HG03095 (cell line): ENCODE results near the gene PGLYRP2.

Source experiments
- ATAC-seq: cut with Tn5 transposase; IDR thresholded peaks from one replicate; pipeline ENCODE4 v1.9.1; 2021; ENCODE audit warnings: moderate library complexity; ENCODE audit not compliant: unreplicated experiment

The PGLYRP2 gene

DNA sequence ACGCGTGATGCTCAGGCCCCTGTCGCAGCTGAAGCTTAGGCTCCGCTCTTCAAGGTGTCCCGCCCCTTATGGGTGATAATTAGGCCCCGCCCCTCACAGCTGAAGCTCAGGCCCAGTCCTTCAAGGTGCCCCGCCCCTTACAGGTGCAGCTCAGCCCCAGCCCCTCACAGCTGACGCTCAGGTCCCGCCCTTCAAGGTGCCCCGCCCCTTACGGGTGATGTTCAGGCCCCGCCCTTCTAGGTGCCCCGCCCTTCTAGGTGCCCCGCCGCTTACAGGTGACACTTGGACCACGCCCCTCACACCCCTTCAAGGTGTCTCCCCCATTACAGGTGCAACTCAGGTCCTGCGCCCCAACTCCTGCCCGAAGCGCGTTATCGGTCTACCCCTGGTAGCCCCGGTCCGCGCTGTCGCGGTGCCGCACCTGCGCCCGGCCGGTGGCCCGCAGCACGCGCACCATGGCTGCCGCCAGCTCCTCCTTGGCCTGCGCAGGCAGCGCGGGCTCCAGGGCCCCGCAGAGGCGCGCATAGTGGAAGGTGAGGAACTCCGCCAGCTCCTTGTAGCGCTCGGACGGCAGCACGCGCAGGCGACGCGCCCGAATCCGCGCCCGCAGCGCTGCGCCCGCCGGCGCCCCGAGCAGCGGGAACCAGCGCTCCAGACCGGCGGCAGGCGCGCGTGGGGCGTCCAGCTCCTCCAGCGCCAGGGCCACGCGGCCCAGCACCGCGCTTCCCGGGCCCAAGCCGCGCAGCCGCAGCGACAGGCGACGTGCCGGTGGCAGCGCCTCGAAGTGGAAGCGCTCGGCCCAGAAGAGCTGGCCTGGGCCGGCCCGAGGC lies 22.2 kb downstream of the PGLYRP2 start:
- ATAC-seq = no peak

DNA sequence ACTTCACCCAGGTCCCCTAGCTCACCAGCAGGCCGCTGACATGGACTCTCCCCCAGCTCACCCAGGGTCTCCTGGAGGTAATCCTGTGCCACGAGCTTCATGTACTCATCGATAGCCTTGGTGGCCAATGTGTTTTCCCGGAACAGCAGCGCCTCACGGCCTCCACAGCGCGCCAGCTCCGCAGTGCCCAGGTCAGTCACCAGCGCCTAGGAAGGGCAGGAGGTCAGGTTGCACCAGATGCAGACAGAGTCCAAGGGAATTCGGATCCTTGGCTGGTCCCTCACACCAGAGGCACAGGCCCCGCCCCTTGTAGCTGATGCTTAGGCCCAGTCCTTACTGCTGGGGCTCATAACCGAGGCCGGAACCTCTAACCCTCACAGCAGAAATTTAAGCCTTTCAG lies 22.9 kb downstream of the PGLYRP2 start:
- no peak for ATAC-seq

DNA sequence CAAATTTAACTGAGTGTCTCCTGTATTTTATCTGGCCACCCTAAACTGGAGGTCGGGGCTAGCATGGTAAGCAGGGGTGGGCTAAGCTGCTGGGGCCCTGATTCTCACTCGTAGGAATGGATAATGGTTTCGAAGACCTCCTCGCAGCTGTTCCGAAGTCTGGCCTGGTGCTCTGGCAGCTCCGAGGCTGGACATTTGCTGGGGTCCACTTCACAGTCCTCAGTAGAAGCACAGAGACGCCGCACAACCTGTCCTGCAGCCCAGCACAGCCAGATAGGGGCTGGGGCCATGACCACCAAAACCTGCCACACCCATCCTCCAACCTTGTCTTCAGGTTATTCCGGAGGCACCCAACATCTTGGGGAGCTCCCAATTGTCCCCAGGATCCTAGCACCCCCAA lies 23.3 kb downstream of the PGLYRP2 start:
- no peak for ATAC-seq

DNA sequence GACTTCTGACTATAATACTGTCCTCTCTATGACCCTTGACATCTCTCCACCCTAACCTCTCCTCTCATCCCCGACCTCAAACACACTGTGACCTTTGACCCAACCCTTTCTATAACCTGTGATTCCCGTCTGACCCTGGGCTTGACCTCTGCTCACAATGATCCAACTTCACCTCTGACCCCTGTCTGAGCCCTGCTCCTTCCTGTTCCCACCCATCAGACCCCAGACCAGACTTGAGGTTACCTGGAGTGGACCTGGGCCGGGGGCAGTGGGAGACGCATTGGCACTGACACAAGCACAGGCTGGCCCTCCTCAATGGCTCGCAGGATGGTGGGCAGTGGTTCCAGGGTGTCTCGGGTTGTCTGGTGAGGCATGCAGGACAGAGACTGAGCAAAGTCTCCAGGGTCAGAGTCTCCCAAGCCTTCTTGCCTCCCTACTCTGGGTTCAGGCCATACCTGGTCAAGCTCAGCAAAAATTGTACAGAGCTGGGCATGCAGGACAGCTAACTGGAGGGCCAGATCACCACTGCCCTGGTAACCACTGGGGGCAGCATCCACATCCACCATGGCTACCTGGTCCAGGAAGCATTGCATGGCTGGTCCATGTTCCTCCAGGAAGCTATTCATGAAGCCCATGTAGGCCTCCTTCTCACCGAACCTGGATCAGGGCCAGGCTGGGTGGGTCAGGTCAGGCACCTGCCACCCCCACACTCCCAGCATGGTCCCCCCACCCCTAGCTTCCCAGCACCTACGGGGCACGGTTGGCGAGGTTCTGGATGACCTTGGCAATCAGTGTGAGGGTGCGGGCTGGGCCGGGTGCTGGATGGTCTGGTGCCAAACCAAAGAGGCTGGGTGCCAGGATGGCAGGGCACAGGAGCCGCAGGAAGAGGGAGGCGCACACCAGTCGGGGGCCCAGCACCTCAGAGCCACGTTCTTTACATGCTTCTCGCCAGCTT lies 25.1 kb downstream of the PGLYRP2 start:
- ATAC-seq = no peak

DNA sequence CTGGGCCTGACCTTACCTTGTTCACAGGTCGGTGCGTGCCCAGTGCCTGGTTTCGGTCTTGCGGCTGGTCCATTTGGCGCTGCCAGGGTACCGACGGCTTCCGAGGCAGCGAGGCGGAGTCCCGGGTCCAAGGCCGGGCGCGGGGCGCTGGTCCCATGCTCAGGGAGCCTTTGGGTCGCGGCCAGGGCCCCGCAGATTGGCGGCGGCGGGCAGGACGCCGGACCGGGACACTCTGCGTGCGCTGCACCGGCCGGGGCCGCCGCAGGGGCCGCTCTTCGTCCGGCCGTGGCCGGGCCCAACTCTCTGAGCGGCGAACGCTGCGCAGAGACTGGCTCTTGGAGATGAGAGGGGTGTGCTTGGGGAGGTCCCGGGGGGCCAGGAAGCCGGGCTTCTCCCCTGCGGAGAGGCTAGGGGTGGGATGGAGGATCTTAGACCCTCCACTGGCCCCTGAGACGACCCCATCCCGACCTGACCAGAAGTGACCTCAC lies 26.2 kb downstream of the PGLYRP2 start:
- ATAC-seq = no peak

DNA sequence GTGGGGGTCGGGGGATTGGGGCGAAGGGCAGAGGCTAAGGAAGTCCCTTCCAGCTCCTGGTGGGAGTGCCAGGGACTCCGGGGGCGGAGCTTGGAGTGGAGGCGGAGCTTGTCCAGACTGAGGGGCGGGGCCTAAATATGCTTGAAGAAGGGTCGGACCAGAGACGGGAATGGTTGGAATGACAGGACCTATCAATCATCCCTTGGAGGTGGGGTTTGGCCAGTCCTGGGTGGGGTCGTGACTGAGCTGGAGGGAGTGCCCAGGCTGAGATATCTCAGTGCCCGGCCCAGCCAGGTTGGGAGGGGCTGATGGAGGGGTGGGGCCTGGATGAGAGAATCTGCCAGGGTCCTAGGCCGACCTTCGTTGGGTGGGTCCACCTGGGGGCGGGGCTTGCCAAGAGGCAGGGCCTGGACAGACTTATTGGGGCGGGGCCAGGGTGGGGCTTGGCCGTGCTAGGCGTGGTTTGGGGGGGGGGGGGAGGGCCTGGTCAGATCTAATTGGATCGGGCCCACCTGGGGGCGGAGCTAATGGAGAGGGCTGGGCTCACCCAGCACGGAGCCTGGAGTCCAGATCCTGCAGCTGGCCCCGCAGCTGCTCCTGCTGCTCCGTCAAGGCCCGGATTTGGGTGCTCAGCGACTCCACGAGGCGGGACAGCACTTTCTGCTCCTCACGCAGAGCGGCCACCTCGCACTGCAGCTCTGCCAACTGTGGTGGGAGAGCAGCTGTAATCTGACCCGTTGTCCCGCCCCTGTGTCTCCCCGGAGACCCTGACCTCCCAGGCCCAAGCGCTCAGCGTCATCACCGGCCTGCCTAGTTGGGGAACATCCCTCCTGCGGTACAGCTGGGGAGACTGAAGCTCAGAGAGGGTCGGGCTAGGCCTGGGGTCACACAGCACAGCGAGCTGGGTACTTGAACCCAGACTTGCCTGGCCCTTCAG lies 26.9 kb downstream of the PGLYRP2 start:
- no peak for ATAC-seq

DNA sequence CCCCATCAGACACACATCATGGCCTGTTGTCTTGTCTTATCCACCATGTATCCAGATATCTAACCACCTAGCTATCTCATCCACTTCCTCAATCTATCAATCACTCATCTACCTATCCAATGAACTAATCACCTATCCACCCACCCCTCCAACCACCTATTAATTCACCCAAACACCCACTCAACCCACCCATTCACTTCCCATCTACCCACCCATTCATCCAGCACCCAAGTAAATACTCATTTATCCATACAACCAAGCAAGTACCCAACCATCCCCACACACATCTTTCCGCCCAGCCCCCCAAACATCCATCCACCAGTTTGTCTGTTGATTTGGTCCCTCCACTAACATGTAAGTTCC lies 28.8 kb downstream of the PGLYRP2 start:
- ATAC-seq = no peak

DNA sequence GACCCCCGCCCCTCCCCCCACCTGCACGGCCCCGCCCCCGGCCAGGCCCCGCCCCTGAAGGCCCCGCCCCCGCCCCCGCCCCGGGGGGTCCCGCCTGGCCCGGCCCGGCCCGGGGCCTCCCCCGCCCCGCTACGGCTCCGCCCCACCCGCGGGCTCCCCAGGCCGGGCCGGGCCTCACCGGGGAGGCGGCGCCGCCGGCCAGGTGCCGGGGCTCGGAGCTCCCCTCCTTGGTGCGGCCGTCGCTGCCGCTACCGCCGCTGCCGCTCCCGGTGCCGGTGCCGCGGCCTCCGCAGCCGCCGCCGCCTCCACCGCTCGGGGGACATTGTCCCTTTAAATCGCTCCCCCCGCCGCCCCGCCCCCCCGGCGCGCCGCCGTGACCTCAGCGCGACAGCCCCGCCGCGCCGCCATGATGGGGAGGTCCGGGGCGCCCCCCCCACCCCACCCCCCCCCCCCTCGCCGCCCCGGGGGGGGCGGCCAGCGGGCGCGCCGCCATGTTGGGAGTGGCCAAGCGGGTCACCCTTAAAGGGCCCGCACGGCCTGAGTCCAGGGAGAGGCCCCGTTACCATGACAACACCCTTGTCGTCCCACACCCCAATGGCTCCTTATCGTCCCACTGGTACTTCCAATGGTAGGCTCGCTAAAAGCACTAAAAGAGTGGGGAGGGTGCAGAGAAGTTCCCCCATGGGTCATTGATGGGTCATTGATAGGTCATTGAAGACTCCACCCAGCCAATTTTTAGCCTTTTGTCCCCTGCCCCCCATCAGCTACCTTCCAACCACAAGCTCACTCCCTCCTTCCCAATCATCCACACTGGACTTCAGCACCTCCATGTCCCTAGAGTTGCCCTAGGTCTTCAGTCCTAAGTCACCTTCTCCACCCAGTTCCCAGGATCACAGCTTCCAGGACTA lies 29.4 kb downstream of the PGLYRP2 start, which contains the start of gene WIZ:
Gene WIZ (minus strand): TSS at position 337 of the 908 bp plus-strand sequence. CDS start 1,649 bp downstream, outside the sequence.
- no peak for ATAC-seq

DNA sequence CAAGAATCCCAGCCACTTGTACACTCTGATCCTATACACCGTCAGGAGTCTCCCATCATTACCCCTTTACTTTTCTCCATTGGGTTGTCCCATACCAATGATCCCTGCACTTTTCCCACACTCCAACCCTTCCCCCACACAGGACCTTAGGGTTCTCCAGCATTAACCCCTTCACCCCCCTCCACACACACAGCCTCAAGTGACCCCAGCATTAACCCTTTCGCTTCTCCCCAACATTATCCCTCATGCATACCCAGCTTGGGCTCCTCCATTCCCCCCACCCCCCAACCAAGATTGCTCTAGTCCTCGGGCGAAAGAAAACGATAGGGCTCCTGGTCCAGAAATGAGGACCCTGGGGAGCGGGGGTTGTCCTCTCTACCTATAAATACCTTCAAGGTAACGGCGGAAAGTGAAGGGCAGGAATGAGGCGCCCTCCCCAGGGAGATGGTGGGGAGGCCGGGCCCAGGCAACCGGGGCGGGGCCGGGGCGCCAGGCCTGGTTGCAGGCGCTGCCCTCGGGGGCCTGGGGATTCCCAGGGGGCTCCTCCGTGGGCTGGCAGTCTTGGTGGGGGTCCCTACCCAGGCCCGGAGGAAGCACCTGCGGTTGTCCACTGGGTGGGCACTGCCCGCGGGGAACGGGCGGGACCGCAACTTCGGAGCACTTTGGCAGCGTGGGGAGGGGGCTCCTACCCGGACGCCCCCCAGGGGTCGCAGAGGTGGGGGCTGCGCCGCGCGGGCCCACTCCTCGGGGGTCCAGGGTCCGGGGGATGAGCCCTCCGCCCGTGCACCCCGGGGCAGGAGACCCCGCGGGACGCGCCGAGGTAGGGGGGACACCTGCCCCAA lies 30.3 kb downstream of the PGLYRP2 start:
- no peak for ATAC-seq

DNA sequence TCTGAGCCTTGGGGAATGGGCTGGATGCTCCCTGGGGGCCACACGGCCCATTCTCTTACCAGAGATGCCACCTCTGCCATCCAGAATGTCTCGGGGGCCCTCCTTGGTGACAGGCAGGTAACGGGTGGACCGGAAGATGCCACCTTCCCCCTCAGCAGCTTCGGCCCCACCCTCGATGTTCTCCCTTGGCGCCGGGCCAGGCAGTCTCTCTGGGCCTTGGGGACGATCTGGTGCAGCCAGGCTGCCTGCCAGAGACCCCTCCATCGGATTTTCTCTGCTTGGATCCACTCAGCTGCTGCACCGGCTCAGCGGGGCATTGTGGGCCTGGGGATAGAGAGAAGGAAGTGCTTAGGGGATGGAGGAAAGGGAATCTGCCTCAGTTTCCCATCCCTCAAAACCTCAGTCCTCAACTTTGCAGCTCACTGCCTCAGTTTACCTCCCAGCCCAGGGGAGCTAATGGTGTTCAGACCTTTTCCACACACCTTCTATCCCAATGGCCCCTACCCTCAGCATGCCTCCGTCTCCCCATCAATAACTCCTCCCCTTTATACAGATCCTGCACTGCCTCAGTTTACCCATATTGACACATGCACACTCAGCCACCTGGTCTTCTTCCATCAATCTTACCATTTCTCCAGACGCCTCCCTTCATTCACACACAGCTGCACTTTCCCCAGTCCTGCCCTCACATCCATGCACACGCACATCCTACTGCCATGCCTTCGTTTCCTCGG lies 31.1 kb downstream of the PGLYRP2 start:
- no peak for ATAC-seq

DNA sequence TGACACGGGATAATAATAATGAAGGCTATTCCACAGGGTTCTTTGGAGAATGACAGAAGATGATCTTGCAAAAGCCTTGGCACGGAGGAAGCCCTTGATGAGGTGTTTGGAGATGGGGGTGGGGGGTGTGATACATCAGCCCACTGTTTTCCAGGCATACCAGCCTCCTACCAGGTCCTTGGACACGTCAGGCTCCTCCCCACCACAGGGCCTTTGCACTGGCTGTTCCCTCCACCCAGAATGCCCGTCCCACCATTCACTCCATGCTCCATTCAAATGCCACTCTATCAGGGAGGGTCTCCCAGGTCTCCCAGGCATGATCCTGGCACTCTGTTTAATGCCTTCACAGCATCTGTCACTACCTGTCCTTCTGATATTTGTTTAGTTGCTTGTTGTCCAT lies 32.2 kb downstream of the PGLYRP2 start:
- no peak for ATAC-seq

DNA sequence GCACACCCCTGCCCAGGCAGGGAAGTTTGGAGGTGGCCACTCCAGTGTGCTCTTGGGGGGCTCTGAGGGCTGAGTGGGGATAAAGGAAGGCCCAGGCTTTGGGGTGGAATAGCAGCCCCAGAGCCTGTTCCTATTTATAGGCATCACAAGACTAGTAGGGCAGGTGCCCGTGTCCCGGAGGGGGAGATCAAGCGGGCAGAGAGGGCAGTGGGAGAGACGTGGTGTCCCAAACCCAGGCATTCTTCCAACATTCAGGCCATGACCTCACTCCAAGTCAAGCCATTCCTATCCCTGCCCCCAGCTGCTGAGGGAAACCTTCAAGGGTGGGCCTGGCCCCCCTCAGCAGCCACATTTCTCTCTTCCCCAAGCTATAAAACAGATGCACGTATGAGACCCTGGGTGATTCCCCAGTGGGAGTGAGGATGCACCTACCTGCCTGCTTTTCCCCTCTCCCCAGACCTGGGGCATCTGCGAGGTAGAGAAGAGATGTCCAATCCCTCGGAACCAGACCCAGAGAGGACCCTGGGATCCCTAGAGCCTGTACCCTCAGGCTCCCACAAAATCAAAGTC lies 33.4 kb downstream of the PGLYRP2 start:
- ATAC-seq = no peak

DNA sequence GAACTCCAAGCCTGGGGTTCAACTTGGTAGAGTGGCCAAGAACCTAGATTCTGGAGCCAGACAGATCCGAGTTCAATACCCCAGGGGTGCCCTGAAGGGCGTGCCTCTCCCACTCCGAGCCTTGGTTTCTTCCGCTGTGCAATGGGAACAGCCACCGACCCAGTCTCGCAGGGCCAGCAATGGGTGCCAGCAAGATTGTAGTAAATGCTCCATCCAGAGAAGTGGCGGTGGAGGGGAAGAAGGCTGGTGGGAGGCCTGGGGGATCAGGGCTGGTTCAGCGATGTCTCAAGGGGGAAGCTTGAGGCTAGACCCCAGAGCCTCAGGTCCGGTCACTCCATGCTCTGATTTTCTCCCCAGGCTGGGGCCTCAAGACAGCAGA lies 34.1 kb downstream of the PGLYRP2 start:
- no peak for ATAC-seq

DNA sequence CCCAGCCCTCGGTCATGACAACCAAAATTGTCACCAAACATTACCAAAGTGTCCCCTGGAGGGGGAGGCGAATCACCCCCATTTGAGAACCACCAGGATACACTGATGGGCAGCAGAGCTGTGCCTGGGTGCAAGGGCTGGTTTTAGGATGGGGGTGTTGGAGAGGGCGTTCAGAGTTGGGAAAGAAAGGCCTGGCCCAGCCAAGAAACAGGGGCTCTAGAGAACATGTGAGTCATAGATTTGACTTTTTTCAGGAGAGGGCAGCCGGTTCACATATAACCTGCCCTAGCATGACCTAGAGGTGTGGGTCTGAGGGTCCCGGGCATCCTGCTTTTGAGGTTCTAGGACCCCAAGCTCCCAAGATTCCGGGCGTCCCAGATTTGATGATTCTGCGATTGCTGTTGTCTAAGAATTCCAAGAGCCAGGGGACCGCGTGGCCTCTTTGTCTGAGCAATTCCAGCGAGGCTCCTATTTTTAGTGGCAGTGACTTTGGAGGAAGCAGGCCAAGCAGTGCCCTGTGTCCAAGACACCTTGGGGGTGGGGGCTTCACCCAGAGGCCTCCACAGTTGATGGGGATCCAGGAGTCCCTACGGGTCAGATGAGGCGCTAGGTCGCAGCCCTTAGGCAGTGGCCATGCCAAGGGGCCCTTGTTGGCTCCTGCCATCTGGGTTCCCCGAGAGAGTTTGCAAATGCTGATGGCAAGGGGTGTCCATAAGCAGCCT lies 34.6 kb downstream of the PGLYRP2 start:
- ATAC-seq = no peak

DNA sequence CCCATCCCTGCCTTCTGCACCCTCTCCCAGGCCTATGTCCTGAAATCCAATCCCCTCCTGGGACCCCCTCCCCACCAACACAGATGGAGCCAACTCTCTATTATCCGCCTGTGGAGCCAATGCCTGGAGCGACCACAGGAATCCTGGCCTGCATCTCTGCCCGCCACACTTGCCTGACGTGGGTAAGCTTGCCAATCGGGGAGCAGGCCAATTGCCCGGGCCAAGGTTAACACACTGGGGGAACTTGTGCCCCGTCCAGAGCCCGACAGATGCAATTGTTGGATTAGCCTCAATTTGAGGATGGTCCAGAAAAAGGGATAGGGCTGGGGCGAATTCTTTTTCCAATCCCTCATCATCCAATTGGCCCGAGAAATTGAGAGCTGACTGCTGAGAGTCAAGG lies 35.5 kb downstream of the PGLYRP2 start:
- ATAC-seq = no peak

DNA sequence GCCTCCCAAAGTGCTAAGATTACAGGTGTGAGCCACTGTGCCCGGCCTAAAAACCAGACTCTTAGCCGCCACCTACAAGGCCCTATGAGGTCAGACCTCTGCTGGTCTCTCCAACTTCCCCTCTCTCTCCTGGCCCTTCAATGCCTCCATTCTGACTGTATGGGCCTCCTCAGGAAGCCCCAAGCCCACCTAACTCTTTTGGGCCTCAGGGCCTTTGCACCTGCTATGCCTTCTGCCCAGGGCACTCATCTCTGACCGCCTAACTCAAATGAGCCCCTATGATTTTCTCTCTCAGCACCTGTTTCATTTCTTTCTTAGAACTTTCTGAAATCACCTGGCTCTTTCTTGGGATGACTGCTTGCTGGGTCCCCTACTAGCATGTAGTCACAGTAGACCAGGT lies 36.0 kb downstream of the PGLYRP2 start:
- no peak for ATAC-seq
